GM21717 (cell line): ENCODE data around the gene PDS5A.
"Not testable (repeated sequence)": the region's sequence is repeated elsewhere in the genome, so short reads cannot be mapped to it uniquely, and the experiment has no call there.

Experiments used
- ATAC-seq: cut with Tn5 transposase; IDR thresholded peaks from one replicate; pipeline ENCODE4 v1.9.1; 2021; ENCODE audit warnings: mild to moderate bottlenecking, moderate library complexity; ENCODE audit not compliant: unreplicated experiment

The PDS5A gene

DNA sequence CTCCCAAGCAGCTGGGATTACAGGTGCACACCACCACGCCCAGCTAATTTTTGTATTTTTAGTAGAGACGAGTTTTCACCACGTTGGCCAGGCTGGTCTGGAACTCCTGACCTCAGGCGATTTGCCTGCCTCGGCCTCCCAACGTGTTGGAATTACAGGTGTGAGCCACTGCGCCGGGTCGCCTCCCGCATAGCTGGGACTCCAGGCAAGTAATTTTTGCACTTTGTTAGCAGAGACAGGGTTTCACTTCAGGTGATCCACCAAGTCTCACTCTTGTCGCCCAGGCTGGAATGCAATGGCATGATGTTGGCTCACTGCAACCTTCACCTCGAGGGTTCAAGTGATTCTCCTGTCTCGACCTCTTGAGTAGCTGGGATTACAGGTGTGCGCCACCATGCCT lies 137.2 kb downstream of the PDS5A start:
- ATAC-seq = not testable (repeated sequence)

DNA sequence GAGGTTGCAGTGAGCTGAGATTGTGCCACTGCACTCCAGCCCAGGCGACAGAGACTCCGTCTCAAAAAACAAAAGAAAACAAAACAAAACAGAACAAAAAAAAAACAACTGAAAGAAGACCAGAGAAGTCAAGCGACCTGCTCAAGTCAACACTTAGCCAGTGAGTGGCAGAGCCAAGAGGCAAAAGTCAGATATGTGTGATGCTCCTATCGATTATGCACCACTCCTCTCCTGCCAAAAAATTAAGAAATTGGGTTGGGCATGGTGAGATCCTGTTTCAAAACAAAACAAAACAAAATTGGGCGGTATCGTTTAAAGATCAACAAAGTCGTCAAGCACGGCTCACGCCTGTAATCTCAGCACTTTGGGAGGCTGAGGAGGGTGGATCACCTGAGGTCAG lies 137.7 kb downstream of the PDS5A start:
- ATAC-seq = no peak

DNA sequence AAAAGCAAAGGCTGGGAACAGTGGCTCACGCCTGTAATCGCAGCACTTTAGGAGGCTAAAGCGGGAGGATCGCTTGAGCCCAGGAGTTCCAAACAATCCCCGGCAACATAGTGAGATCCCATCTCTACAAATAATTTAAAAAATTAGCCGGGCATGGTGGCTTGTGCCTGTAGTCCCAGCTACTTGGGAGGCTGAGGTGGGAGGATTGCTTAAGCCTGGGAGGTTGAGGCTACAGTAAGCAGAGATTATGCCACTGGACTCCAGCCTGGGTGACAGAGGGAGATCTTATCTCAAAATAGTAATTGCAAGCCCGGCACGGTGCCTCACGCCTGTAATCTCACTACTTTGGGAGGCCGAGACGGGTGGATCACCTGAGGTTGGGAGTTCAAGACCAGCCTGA lies 139.3 kb downstream of the PDS5A start:
- ATAC-seq = not testable (repeated sequence)

DNA sequence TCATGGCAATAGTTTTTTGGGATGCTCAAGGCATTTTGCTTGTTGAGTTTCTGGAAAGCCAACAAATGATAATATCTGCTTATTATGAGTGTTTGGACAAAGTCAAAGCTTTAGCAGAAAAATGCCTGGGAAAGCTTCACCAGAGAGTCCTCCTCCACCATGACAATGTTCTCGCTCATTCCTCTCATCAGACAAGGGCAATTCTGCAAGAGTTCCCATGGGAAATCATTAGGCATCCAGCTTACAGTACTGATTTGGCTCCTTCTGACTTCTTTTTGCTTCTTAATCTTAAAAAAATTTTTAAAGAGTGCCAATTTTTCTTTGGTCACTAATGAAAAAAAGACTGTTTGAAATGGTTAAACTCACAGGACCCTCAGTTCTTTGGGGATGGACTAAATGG lies 143.4 kb downstream of the PDS5A start:
- ATAC-seq = no peak

DNA sequence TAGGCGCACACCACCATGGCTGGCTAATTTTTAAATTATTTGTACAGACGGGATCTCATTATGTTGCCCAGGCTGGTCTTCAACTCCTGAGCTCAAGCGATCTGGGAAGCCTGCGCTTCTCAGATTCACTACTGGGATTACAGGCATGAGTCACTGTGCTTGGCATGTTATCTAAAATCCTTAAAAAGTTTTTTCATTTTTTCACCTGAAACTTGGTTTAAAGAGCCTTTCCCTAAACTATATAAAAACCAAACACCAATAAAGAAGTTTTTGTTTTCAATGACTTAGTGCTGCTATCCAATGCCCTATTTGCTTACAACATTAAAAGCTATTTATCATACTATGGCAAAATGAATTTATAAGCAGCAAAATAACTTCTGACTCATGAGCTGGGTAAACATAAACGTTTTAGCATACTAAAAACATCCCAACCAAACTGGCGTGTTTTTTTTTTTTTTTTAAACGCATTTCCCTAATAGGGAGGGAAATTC lies 151.9 kb downstream of the PDS5A start:
- ATAC-seq = no peak

DNA sequence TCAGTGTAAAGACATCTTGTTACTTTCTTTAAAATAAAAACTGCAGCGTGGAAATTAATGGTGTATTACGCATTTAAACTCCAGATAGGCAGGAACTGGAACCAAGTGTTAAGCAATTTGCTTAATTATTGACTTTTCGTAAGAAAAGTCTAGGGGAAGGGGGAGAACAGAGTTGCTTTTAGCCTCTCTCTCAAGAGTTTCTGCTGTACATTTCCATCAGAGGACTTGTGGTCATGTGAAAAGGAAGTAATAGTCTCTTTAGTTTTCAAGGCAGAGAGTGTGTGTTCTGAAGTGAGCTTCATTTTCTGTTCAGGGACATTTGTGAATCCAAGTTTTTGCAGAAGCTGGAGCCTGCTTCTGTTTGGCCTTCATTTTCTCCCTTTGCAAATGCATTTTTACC lies 152.6 kb downstream of the PDS5A start:
- no peak for ATAC-seq

DNA sequence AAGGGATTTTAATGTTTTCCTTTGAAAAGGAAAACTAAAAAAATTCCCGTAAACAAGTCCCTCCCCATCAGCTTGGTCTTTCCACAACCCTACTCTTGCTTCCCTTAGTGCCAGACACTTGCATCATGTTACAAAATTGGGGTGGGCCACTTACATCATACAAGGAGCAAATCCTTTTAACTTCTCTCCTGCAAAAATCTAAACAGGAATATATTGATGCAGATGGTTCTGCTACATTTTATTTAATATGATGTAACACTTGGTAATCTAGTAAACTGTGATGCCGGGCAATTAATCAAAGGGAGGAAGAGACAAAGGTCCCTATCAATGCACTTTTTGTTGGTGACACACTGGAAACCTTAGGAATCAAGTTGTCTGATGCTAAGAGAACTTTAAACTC lies 154.5 kb downstream of the PDS5A start:
- no peak for ATAC-seq

DNA sequence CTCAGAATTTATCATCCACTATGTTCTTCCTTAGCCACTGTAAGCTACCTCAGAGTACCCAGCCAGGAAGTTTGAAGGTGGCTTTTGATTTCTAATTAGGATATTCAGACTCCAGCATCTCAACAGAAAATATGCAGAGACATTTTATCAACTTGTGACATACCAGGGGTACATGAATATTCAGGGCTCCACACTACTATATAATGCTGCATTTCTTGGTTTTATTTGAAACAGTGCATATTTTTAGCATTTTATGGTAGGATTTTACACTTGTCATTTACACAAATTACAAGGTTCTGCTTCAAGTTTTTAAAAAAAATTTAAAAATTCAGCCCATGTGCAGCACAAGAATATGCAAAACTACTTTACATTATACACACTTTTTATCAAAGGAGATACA lies 155.0 kb downstream of the PDS5A start:
- no peak for ATAC-seq

DNA sequence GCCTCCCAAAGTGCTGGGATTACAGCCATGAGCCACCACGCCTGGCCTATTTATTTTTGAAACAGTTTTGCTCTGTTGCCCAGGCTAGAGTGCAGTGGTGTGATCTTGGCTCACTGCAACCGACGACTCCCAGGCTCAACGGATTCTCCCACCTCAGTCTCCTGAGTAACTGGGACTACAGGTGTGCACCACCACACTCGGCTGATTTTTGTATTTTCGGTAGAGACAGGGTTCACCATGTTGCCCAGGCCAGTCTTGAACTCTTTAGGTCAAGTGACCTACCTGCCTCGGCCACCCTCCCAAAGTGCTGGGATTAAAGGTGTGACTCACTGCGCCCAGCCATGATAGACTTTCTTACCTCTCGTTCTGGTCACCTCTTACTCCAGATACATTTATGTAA lies 155.8 kb downstream of the PDS5A start:
- no peak for ATAC-seq

DNA sequence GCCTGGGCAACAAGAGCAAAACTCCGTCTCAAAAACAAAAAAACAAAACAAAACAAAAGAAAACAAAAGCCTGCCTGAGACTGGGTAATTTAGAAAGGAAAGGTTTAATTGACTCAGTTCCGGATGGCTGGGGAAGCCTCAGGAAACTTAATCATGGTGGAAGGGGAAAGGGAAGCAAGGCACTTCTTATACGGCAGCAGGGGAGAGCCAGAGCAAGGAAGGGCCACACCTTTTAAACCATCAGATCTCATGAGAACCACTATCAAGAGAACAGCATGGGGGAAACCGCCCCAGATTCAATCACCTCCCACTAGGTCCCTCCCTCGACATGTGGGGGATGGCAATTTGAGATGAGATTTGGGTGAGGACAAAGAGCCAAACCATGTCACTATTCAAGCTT lies 157.5 kb downstream of the PDS5A start:
- ATAC-seq = no peak

DNA sequence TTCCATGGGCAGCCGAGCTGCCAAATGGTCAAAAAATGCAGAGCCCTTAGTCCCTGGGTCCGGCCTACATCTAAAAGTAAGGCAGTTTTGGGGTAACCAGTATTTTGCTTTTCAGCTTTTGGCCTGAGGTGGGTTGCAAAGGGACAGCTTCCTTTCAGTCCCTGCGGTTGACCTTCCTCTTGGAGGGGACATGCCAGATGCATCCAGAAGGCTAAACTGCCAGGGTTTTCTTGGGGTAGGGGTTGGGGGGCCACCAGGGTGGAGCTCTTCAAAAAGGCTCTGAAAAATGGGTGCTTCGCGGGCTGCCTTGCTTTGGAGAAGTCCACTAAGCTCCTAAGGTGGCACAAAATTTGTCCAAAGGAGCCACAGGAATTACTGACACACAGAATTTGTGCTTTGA lies 159.1 kb downstream of the PDS5A start:
- no peak for ATAC-seq

DNA sequence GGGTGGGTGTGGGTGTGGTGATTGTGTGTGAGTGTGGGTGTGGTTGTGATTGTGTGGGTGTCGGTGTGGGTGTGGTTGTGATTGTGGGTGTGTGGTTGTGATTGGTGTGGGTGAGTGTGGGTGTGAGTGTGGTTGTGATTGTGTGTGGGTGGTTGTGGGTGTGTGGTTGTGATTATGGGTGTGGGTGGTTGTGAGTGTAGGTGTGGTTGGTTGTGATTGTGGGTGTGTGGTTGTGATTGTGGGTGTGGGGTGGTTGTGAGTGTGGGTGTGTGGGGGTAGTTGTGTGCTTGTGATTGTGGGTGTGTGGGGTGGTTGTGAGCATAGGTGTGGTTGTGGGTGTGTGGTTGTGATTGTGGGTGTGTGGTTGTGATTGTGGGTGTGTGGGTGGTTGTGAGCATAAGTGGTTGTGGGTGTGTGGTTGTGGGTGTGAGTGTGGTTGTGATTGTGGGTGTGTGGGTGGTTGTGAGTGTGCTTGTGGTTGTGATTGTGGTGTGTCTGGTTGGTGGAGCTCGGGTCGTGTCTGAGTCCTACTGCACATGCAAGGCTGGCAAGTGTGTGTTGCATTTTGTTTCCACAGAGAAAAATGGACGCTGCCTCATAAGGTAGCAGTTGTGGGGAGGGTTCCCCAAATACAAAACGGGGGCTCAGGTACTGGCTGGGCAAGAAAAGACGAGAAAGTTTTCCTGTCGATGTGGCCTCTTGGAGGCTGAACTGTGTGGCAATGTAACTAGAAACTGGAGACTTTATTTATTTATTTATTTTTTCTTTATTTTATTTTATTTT lies 163.1 kb downstream of the PDS5A start:
- ATAC-seq = no peak

DNA sequence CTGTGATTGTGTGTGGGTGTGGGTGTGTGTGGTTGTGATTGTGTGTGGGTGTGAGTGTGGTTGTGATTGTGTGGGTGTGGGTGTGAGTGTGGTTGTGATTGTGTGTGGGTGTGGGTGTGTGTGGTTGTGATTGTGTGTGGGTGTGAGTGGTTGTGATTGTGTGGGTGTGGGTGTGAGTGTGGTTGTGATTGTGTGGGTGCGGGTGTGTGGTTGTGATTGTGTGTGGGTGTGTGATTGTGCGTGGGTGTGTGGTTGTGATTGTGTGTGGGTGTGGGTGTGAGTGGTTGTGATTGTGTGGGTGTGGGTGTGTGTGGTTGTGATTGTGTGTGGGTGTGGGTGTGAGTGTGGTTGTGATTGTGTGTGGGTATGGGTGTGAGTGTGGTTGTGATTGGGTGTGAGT lies 163.9 kb downstream of the PDS5A start:
- ATAC-seq = not testable (repeated sequence)

DNA sequence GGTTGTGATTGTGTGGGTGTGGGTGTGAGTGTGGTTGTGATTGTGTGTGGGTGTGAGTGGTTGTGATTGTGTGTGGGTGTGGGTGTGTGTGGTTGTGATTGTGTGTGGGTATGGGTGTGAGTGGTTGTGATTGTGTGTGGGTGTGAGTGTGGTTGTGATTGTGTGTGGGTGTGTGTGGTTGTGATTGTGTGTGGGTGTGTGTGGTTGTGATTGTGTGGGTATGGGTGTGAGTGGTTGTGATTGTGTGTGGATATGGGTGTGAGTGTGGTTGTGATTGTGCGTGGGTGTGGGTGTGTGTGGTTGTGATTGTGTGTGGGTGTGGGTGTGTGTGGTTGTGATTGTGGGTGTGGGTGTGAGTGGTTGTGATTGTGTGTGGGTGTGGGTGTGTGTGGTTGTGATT lies 164.7 kb downstream of the PDS5A start:
- ATAC-seq = not testable (repeated sequence)

DNA sequence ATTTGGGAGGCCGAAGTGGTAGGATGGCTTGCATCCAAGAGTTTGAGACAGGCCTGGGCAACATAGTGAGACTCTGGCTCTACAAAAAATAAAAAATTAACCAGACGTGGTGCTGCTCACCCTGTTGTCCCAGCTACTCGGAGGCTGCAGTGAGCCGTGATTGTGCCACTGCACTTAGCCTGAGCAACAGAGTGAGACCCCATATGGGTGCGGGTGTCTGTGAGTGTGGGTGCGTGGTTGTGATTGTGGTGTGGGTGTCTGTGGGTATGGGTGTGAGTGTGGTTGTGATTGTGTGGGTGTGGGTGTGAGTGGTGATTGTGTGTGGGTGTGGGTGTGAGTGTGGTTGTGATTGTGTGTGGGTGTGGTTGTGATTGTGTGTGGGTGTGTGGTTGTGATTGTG lies 165.2 kb downstream of the PDS5A start:
- ATAC-seq = no peak

DNA sequence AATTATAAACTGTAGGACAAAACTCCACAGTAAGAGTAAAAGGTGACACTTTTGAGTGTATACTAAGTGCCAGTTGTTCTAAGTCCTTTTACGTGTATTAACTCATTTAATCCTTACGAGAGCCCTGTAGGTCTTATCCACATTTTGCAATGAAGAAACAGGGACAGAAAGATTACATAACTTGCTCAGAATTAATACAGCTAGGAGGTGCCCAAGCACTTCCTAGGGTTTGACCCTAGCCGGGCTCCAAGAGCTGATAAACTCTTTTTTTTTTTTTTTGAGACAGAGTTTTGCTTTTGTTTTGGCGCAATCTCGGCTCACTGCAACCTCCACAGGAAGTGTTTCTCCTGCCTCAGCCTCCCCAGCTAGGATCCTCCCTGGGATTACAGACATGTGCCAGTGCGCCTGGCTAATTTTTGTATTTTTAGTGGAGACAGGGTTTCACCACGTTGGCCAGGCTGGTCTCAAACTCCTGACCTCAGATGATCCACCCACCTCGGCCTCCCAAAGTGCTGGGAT lies 169.4 kb downstream of the PDS5A start:
- ATAC-seq = no peak

DNA sequence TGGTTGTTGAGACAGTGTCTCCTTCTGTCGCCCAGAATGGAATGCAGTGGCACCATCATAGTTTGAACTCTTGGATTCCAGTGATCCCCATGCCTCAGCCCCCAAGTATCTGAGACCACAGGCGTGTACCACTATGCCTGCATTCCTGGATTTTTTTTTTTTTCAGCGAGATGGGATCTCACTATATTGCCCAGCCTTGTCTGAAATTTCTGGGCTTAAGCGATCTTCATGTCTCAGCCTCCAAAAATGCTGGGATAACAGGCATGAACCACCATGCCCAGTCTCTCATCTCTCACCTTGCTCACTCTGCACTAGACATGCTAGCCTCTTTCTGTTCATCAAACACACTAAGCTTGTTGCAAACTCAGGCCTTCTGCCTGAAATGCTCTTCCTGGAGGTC lies 175.7 kb downstream of the PDS5A start:
- no peak for ATAC-seq

DNA sequence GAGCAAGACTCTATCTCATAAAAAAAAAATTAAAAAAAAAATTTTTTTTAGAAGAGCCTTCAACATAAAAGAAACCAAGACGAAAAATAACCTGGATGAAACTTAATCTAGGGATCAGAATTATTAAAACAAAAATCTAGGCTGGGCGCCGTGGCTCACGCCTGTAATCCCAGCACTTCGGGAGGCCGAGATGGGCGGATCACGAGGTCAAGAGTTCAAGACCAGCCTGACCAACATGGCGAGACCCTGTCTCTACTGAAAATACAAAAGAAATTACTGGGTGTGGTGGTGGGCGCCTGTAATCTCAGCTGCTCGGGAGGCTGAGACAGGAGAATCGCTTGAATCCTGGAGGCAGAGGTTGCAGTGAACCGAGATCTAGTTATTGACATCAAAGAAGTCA lies 184.7 kb downstream of the PDS5A start:
- ATAC-seq = not testable (repeated sequence)

DNA sequence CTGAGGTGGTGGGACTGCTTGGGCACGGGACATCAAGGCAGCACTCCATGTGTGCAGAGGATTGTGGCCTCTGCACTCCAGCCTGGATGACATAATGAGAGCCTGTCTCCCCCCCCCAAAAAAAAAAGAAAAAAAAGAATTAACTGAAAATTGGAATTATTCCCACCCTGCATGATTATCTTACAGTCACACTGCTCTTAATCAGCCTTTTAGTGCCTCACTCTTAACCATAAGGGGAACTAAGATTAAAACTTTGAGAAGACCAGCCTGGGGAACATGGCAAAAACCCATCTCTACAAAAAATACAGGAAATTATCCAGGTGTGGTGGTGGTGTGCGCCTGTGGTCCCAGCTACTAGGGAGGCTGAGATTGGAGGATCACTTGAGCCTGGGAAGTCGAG lies 185.2 kb downstream of the PDS5A start:
- no peak for ATAC-seq

DNA sequence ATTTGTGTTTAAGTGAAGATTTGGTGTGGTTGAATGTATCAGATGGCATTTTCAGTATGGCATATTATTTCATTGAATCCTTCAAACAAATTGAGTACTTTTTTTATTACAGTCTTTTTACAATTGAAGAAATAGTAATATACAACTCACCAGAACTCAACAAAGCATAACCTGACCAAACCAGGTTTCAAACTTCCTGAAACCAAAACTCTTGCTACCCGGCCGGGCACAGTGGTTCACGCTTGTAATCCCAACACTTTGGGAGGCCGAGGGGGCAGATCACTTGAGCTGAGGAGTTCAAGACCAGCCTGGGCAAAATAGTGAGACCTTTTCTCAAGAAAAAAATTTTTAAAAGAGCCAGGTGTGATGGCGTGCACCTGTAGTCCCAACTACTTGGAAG lies 185.6 kb downstream of the PDS5A start:
- ATAC-seq = no peak

DNA sequence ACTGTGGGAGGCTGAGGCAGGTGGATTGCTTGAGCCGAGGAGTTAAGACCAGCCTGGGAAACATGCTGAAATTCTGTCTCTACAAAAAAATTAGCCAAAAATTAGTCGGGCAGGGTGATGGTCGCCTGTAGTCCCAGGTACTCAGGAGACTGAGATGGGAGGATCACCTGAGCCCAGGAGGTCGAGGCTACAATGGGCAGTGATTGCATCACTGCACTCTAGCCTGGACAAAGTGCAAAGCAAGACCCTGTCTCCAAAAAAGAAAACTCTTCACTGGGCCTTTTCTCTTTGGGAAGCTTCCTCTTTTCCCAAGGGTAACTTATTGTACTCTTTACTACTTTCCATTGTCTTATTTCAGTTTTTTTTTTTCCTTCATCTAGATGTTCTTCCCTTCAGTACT lies 190.9 kb downstream of the PDS5A start:
- no peak for ATAC-seq

DNA sequence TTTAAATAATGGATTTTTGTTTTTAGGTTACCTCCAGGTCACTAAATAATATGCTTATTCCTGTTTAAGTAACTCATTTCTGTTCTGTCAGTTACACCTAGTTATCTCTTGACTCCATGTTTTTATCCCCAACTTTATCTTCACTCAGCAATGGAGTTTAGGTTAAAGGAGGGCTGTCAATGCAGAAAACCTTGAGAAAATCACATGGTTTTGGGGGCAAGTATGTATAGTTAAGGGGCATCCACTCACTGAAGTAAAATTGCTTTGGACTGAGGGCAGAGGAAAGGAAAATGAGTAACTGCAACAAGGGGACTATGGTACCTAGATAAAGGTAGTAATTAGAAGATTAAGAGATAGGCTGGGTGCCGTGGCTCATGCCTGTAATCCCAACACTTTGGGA lies 192.6 kb downstream of the PDS5A start:
- no peak for ATAC-seq

DNA sequence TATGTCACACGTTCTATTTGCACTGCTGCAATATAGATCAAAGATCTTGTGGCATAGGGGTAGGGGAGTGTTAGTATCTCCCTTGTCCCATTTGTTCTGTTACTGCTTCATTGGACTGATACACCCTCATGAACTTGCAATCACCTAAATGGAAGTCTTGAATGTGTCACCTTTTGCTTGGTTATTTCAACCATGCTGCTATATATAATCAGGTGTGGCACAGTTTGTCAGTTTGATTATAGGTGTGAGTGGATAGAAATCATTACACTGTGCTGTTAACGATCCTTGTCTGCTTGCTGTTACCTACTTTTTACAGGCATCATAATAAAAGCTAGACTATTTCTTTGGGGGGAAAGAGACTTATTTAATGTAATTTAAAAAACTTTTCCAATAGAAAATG lies 195.7 kb downstream of the PDS5A start:
- ATAC-seq = not testable (repeated sequence)
